GM12878 (cell line): Measurements from ENCODE around the gene ACACB.

Experiments
- CTCF ChIP-seq, 3 experiments: IDR thresholded peaks in 2 of 3; conservative IDR thresholded peaks in 1 of 3; 2 replicates each; pipeline ENCODE4 v1.5.1; 2011; ENCODE audit warnings: low read depth in 3 of 3, low read length in 3 of 3, mild to moderate bottlenecking in 3 of 3, control low read depth in 2 of 3, moderate library complexity in 2 of 3, inconsistent platforms in 1 of 3, mixed read lengths in 1 of 3; ENCODE audit not compliant: control insufficient read depth in 2 of 3, insufficient read depth in 1 of 3; ENCODE audit errors: extremely low read depth in 1 of 3
- KDM1A ChIP-seq: fragments of 200-600 bp; sonication (generic); IDR thresholded peaks from 2 replicates; pipeline ENCODE4 v1.6.1; 2016; ENCODE audit warnings: borderline replicate concordance
- POLR2A ChIP-seq: IDR thresholded peaks from 2 replicates; pipeline ENCODE4 v1.6.1; 2011; ENCODE audit warnings: low read depth, mild to moderate bottlenecking, low read length
- TCF12 ChIP-seq: IDR thresholded peaks from 2 replicates; pipeline ENCODE4 v1.6.1; 2011; ENCODE audit warnings: low read depth, mild to moderate bottlenecking, low read length
- ZBTB4 ChIP-seq: fragments of 450-650 bp; formaldehyde crosslinking; IDR thresholded peaks from 2 replicates; pipeline ENCODE4 v1.4.0; 2022; ENCODE audit warnings: mild to moderate bottlenecking, moderate library complexity
- TF ChIP-seq, protein P1 (sequence below): fragments of 450-650 bp; IDR thresholded peaks from 2 replicates; pipeline ENCODE4 v1.6.1; 2016; ENCODE audit warnings: mild to moderate bottlenecking

GRCh38 chr12:109092497-109093021, 23.8 kb upstream of the ACACB start:
- TF ChIP-seq TCF12 (no peak), KDM1A (no peak), ZBTB4 (CRISPR knock-in tag) (no peak), POLR2A (no peak), CTCF (IDR thresholded peaks at IDR 0.05 in 2 of 3, conservative IDR thresholded peaks at IDR 0.05 in 1 of 3; ENCODE audit: control insufficient read depth in 2 of 3, extremely low read depth in 1 of 3, insufficient read depth in 1 of 3, low read depth in 3 of 3, low read length in 3 of 3) (no peak)
- TF ChIP-seq, protein P1, sequence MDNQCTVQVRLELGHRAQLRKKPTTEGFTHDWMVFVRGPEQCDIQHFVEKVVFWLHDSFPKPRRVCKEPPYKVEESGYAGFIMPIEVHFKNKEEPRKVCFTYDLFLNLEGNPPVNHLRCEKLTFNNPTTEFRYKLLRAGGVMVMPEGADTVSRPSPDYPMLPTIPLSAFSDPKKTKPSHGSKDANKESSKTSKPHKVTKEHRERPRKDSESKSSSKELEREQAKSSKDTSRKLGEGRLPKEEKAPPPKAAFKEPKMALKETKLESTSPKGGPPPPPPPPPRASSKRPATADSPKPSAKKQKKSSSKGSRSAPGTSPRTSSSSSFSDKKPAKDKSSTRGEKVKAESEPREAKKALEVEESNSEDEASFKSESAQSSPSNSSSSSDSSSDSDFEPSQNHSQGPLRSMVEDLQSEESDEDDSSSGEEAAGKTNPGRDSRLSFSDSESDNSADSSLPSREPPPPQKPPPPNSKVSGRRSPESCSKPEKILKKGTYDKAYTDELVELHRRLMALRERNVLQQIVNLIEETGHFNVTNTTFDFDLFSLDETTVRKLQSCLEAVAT: no peak
